ENCODE data around the gene C1QTNF3.
"Not testable (repeated sequence)": the region's sequence is repeated elsewhere in the genome, so short reads cannot be mapped to it uniquely, and the experiment has no call there.

Gene C1QTNF3

DNA sequence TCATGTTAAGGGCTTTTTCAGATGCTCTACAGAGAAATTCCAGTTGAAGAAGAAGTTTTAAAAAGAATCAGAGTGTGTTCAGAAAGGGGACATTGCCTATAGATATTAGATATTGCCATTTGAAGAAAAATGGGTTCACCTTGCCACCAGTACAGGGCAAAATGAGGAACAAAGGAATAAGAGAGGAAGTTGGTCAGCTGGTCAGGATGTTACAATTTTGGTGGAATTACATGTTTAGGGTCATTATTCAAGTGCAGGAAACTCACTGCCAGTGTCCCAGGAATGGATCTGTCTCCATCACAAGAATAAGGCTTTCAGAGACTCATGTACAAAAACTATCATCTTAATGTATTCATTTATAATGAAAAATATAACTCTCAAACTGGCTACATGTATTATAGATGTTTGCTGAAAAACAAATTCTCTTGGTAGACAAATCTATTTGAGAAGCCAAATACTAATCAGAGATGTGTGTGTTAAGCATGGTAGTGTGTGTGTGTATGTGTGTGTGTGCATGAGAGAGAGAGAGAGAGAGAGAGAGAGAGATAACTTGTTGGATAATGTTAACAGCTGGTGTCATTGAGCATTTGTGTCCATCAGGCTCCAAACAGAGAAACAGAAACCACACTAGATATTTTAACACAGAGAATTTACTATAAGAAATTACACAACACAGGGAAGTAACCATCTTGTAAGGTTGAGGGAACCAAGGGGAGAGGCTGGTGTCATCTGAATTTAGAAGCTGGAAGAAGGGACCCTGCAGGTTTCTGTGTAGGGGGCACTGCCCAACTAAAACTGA, 5.0 kb upstream of the C1QTNF3 start:
- DNase-seq = no peak

DNA sequence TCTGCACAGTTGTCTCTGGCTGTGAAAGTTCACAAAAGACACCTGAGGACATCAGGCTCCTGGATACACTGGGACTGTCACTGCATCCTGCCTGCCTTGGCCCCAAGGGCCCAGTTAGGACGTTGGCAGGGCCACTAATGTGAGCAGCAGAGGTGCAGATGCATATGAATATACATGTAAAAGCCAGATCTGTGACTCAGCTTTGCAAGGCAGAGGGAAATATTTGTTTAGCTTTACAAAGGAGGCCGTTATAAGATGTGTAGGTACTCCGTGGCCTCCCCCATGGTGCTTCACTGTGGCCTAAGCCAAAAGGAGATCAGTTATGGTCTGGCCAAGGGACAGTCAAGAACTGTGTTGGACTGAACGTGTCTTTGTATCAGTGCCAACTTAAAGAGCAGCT, 4.1 kb upstream of the C1QTNF3 start:
- DNase-seq = no peak

DNA sequence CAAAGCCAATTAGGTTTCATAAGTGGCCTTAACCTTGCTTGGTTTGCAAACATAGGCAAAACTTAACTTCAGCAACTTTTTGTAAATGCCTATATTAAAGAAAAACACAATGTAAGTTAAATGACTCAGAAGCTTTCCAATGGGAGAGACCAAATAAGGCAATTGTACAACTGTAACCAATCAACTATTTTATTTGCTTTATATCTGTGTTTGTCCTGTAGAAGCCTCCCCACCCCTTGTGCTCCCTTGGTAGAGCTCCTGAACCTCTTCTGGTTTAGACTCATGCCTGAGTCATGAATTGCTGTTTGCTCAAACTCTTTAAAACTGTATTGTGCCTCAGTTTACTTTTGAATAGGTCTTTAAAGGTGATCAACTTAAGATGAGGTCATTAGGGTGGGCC, 3.0 kb upstream of the C1QTNF3 start:
- no peak for DNase-seq

DNA sequence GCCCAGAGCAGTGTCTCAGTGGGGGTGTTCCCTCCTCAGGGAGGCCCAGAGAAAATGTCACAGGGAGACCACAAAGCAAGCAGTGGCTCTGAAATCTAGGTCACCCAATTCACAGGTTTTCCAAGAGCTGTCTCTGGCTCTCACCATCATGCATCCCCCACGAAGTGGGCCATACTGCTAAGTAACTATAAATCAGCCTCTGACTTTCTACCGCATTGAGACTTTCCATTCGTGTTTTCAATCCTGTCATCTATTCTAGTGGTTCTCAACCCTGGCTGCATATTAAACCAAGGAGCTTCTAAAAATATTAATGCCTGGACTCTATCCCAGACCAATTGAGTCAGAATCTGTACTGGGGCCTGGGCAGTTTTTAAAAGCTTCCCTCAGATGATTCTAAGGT, 2.0 kb upstream of the C1QTNF3 start:
- no peak for DNase-seq

DNA sequence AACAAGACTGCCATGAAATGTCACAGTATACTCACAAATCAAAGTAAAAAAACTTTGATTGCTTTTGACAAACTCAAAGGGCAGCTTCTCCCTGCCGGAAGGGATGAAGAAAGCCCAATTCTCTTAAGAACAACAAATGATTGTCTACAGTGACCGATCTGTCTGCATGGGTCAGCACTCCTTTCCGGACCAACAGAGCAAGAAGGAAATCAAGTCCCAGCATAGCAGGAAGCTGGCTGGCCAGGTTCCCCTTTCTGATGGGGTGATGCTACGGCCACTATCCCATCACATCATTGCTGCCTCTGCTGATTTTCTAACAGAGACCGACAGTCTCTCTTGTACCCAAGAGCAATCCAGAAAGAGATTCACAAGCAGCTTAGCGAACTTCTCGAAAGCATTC, 692 bp downstream of the C1QTNF3 start:
- no peak for DNase-seq

DNA sequence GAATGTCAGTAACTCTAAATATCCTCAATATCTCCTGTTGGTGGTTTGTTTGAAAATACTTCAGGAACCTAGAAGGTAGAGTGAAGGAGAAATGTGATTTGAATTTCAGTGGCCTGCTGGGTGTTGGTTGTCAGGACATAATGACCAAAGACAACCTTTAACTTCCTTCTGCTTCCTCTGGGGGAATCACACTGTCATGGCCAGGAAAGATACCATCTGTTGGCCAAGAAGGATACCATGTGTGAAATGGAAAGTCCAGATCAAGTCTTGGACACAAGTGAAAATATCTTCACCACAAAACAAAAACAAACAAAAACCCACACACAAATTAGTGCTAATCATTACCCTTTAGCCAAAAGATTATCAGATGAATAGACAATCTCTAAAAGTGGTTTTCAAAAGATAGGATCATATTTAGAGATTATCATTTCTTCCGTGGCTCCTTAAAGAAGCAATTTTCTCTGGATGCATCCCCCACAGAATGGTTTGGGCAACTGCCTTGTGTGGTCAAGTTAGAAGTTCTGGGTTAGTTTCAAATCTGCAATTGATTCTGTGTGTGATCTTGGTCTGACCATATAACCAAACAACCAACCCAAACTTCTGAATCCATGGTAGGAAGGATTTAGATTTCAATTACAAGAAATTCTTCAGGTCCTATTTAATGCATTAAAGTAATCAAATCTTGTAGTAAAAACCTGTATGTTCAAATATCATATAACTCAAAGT, 1.6 kb downstream of the C1QTNF3 start:
- DNase-seq = no peak

DNA sequence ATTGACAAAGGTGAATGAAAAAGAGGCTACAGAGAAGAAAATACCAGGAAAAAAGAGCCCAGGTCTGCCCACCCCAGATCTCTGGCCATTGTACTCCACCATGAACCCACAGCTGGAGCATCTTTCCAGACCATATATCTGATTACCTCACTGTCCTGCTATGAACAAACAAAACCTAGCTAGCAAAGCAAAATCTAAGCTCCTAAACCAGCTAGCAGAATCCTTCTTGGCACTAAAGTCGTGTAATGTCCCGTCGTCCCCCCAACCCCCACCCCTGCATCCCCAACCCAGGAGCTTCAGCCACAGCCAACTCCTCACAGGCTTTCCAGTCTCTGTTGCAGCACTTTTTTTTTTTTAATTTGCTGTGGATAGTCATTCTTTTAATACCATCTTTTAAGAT, 2.5 kb downstream of the C1QTNF3 start:
- DNase-seq = no peak

DNA sequence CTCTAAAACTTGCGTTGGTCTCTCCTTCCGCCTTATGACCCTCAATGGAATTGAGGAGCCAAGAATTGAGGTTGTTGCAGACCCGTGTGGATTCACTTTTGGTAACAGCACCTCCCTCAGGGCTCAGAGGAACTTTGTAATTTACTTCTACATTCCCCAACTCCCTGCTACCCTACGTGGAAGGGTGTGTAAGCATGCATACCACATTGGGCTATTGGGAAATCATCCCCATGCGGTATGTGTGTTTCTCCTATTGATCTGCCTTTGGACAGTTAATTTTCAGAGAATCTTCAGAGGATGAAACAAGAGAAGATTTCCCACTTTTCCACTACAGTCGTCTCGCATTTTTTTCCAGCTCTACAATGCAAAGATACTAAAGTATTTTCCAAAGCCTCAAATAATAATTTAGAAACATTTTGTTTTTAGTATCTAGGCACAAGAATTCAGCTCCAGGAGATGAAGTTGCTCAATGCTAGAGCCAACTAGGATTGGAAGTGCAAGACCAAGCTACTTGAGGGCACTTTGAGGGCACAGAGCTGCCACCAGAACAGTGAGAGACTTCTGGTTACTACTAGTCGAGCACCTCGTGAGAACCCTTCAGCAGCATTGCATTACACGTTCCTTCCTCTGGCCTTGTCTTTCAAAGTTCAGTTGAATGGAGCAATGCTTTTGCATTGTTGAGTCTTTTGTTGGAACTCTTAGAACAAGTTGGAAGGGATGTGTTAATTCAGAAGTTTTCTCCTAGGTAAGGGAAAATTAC, 3.4 kb downstream of the C1QTNF3 start:
- DNase-seq = no peak

DNA sequence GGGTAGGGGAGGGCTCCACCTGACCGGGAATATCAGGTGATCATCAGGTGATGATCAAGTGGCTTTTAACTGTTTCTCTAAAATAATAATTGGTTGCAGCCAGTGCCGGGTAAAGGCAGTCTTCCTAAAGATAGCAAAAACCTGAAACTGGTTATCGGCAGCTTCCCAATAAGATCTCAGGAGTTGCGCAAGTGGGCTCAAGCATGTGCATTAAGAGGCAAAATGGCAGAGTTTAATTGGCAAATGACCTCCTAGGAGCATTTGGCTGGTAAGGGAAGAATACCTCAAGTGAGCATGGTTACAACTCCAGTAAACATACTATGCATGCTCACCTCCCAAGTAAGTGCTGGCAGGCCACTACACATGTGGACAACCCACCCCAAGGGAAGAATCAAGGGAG, 4.2 kb downstream of the C1QTNF3 start:
- DNase-seq = no peak

DNA sequence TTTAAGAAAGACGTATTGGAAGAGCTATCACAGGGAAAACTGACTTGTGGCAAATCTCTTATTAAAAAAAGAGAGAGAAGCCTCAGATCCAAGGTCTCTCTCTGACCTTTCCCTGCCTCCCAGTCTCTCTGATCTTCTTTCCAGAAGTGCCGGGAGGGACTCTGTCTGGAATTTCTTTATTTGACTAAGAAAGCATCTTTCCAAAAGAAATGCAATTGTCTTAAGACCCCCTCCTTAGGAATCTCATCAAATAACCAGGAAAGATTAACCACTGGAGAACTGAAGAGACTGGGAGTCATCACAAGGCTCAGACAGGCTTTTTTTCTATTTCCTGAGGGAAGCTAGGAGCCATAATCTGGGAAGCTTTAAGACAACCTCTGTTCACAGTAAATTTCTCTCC, 4.6 kb downstream of the C1QTNF3 start:
- DNase-seq = no peak

DNA sequence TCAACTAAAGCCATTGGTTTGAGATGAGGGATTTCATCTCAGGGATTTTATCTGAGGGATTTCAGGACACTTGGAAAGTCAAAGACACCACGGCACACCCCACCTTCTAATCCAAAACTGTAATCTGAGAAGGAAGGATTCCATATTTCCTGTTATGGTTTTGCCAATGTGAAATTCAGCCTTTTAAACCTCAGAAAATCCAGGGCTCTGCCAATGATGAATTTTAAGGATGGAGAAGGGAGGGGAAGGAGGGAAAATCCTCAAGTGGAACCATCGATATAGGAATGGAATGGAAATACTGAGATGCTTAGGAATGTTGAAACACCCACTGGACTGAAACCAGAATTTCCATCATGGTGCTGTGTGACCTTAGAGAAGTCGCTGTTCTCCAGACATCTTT, 5.3 kb downstream of the C1QTNF3 start:
- no peak for DNase-seq

DNA sequence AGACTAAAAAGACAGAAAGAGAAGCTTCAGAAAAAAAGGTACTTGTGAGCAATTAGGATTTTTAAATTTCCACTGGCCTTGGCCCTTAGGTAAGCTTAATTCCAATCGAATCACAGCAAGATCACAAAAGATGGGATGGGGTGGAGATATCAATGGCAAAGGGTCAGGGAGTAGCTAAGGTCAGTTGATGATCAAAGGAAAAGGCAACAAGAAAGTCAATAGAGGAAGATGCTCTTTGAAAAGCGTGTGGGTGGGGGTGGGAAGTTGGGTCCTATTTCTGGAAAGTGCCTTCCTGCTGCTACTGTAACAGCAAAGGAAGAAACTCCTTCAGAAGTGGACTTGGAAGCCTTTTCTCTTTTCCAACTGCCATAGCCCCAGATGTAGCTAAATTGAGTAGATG, 7.3 kb downstream of the C1QTNF3 start:
- DNase-seq = no peak

DNA sequence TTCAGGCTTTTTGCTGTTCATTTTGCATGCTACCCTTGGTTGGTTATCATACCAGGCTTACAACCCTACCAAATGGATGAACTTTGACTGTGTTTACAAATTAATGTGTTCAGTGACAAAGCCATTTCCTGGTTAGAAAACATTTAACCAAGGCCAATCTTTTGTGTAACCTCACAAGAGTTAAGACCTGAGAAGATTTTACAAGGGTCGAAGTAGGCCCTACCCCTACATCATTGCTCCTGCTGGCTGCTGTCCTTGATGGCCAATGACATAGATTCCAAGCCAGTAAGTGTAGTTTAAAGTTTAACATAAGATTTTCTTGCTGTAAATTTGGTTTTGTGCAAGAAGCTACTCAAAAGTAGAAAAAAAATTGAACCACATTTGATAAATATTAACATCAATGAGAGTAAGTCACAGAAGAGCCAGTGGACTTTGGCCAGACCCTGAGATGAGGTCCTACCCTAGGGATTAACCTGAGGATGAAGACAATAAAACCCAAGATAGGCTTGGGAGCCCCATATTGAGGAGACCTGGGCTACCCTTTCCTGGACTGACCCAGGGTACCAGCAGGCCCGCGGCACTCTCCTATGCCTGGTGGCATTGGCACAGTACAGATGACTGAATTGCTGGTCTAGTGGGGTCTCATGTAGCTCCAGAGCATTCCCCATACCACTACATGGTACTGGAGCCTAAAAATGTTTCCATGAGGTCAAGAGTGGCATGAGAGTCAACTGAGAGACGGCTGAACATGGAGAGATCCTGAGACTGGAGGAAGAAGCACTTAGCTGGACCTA, 8.3 kb downstream of the C1QTNF3 start:
- no peak for DNase-seq

DNA sequence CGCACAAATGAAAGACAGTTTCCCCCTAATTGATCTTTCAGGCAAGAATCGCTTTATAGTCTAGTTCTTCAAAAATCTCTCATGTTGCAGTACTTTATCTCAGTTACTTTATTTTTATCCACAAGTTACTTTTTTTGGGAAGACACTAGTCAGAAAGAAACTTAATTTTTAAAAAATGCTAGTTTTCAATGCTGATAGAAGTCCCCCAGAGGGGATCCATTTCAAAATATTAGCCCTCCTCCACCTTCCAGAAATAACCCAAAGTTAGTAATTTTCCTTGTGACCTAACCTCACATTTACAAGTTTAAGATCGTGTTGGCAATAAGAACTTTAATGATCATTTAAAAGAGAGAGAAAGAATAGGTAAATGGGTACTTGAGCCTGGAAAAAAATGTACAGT, 11.0 kb downstream of the C1QTNF3 start:
- no peak for DNase-seq

DNA sequence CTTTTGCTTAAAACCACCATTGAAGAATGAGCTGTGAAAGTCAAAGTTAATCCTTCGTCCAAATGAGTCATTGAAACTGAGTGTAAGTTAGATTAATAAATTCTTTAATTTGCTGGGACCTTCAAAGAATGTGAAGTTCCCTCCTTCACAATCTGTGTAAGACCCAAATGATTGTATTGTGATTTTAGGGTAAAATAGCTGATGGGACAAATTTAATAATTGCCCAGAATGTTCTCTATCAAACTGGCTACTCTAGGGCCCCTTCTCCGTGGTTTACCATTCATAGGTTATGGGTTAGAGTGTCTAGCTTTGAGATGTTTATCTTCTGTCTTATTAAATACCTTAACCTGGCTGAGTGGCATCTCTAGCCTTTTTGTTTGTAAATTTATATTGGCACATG, 11.9 kb downstream of the C1QTNF3 start:
- DNase-seq = no peak

DNA sequence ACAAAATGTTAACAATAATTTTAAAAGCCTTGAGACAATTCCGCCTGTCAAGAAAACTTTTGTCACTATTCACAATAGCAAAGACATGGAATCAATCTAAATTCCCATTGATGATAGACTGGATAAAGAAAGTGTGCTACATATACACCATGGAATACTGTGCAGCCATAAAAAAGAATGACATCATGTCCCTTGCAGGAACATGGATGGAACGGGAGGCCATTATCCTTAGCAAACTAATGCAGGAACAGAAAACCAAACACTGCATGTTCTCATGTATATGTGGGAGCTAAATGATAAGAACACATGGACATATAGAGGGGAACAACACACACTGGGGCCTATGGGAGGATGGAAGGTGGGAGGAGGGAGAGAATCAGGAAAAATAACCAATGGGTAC, 12.4 kb downstream of the C1QTNF3 start:
- not testable (repeated sequence) for DNase-seq

DNA sequence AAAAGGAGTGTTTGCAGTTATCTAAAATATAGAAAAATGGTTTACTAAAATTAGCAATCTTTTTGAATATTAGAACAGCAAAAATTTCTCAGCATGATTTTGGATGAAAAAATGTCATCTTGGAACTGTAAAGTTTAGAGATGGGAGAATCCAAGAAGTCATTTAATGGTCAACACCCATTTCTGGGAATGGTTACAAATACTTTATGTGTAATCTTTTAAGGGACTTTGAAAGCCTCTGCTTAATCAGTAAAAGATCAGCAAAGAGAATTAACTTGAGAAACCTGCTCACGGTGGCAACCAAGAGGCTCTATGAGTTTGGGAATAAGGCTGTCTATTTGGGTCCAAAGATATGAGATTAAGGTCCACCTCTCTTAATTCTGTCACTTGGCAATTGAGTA, 13.0 kb downstream of the C1QTNF3 start:
- DNase-seq = no peak

DNA sequence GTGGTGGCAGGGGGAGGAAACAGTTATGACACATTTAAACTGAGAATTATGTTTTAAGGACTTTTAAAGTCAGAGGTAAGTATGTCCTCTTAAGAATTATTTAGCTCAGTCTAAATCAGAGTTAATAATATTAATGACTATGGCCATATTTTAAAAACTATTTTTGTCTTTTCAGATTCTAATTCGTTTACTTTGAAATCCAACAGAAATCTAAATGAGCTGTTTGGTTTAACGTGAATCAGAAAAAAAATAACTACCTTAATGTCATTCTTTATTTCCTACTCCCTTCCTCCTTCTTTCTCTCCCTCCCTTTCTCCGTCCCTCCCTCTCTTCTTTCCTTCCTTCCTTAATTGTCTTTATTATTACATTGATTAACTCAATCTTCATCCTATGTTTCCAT, 14.7 kb downstream of the C1QTNF3 start:
- no peak for DNase-seq

DNA sequence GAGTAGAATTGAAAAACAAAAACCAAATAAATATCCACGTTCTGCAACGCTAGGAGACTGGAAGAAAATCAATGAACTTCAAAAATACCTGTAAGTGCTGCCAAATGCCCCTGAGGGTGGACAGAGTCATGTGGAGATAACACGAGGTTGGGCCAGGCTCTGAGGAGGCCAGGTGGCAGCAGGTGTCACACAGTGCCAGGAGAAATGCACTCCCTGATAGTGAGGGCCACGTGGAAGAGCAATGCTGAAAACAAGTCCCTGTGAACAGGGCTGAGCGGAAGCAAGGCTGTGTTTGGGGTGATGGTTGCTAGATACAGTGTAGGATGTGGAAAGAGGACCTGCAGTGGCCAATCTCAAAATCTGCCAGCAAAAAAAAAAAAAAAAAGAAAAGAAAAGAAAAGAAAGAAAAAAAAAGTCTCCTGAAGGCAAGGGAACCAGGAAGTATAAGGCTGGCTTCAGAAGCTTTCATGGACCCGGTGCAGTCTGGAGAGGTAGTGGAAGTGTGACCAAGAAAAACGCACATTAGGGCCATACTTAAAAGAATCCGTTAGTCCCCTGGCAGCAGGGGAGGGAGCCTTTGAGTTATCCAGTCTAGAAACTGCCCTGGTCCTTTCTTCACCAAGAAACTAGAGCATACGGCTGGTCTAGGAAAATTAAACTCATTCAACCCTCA, 16.8 kb downstream of the C1QTNF3 start:
- DNase-seq = no peak

DNA sequence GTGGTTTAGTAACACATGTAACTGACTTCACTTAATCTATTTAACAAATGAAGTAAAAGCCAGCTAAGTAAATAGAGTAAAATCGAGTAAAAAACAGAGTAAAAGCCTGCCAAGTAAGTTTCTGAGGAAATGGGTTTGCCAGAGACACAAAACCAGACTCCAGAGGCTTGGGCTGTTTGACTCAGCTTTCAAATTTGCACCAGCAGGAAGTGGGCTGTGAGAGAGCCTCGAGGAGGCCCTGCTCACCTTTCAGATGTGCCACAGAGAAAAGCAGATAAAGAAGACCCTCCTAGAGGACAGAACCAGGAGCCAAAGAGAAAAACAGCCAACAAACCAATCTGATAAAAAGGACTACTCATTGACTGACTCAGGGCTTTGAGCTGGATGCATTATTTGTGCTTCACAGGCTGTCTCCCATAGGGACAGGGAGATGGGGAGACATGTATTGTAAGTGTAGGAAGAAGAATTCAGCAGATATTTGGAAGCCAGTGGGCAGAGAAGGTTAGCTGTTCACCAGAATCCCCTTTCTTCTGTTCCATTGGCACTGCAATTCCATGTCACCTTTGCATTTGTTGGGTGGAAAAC, 20.8 kb downstream of the C1QTNF3 start:
- no peak for DNase-seq

DNA sequence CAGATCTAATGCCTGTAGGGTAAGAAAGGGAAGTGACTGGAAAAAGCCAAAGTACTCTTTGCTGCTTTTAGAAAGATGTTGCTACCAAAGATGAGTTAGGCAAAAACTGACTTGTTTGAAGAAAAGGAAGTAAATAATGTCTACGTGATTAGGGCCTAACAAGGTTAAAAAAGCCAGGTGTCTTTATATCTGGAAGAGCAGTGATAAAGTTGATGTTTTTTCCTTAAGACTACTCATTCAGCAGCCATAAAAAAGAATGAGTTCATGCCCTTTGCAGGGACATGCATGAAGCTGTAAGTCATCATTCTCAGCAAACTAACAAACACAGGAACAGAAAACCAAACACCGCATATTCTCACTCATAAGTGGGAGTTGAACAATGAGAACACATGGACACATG, 21.7 kb downstream of the C1QTNF3 start:
- no peak for DNase-seq

DNA sequence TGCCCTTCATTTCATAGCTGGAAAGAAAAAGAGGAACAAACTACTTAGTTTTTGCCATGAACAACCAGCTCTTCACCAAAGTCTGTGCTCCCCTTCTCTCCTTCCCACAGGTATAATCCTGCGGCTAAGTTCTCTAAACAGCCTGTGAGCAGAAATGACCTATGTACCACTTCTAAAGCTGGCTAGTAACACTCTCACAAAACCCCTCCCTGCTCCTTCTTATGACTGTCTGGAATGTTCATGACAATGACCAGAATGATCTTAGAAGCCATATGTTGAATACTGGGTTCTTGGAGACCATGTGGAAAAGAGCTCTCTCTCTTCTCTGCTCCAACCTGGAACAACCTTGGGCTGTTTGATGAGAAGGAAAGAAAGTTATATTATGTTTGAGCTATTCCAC, 22.3 kb downstream of the C1QTNF3 start:
- DNase-seq = no peak
